Skeletal muscle cell (primary cell): ENCODE results near the gene CYGB.
"Not testable (repeated sequence)": the region's sequence is repeated elsewhere in the genome, so short reads cannot be mapped to it uniquely, and the experiment has no call there.

Source experiments
- DNase-seq: peaks from one replicate; pipeline ENCODE4 v3.0.0-alpha.2; 2010; ENCODE audit warnings: low read depth
- H3K4me3 ChIP-seq: 2 replicates; pipeline ENCODE4 v1.5.1; 2011; ENCODE audit warnings: low read depth, mild to moderate bottlenecking, control low read depth, low read length, moderate library complexity

The CYGB gene

DNA sequence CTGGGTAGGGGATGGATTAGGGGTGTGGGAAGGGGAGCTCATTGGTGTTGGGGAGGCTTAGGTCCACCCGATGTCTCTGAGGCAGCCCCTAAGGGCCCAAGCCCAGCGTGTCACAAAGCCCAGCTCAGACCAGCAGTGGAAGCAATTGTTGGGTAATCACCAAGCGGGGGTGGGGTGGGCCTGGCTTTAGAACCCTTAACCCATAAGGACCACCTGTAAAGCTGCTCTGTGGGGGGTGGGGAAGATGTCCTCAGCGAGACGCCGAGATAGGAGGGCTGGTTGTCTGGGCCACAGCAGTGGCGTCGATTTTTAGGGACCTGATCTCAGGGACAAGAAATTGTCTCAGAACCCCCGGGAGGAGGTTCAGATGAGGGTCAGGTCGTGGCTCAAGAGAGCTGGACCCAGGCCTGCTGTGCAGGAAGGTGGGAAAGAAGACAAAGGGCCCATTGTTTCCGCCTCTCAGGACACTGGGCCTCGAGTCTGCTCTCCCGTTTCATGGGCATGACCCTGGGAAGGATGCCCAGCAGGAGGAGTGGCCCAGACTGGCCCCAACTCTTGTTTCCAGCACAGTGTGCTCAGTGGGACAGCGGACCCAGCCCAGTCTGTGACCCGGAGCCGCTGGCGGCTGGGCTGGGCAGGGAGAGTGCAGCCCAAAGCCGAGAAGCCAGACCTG, 32.2 kb upstream of the CYGB start:
- no peak overlapping the region for H3K4me3 ChIP-seq
- DNase-seq: no peak

DNA sequence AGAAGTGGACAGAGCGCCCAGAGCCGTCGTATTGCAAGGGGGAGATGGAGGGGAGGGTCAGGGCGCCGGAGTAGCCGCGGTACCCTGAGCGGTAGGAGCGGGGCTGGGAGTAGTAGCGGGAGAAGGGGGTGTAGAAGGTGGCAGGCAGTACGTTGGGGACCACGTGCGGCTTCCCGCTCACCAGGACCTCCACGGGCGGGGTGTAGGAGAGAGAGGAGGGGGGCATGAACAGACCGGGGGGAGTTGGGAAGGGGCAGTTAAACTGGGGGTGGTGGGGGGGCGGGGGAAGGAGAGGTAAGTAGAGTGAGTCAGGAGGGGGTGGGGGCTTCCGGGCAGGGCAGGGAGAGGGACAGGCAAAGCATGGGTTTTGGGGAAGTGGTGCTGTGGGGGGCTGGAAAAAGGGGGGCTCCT, 31.3 kb upstream of the CYGB start:
- no peak overlapping the region for H3K4me3 ChIP-seq
- no peak for DNase-seq

DNA sequence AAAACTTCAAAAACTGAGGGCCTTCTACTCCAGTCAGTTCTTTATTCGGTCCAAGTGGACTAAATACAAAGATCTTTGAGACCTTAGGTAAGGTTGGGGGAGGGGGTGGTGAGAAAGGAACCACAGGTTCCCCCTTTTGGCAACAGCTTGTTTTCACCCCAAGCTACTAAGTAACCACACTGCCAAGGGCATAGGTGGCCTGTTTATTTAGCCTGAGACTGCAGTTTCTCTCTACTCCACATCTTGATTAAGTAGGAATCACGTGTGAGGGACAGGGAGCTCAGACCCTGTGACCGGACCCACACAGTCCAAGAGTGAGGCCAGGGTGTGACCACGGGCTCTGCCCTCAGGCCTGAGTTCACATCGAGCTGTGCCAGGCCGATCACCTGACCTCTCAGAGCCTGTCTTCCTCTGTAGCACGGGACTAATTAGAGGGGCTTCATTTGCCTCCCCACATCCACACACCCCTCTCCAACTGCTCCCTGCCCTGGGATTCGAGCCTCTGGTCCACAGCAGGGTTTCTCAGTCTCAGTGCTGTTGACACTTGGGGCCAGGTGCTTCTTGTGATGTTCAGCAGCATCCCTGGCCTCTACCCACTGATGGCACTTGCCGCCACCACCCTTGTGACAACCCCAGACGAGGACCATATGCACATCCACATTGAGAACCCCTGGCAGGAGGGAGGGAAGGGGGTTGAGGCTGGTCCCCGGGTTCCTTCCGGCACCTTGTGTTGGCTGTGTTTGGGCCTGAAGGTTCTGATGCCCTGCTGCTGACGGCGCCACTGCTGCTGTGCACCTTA, 30.3 kb upstream of the CYGB start:
- no peak overlapping the region for H3K4me3 ChIP-seq
- no peak for DNase-seq

DNA sequence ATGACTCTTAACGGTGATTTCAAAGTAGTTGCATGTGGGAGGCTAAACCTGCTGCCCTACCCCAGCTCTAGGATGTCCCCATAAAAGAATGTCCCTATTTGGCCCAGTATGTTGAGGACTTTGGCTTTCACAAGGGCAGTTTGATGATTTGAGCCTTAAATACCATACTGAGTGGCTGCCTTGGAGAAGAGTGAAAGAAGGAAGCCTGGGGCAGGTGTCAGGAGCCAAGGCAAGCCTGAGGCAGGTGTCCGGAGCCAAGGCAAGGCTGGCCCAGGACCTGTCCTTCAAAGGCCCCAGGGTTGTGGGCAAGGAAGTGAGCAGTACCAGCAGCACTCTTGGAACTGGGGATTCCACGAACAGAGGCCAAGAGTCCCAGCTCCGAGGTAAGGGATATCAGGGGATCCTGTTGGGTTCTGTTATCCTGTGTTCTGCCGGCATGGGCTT, 29.5 kb upstream of the CYGB start:
- DNase-seq: no peak
- H3K4me3 ChIP-seq: no peak overlapping the region

DNA sequence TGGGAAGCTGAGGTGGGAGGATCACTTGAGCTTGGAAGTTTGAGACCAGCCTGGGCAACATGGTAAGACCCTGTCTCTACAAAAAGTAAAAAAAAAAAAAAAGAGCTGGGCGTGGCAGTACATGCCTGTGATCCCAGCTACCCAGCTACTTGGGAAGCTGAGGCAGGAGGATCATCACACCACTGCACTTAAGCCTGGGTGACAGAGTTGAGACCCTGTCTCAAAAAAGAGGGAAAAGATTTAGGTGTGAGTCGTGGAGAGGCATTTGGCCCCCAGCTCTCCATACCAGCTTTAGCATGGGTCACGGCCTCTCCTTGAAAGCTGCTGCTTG, 29.1 kb upstream of the CYGB start:
- H3K4me3 ChIP-seq: no peak overlapping the region
- no peak for DNase-seq

DNA sequence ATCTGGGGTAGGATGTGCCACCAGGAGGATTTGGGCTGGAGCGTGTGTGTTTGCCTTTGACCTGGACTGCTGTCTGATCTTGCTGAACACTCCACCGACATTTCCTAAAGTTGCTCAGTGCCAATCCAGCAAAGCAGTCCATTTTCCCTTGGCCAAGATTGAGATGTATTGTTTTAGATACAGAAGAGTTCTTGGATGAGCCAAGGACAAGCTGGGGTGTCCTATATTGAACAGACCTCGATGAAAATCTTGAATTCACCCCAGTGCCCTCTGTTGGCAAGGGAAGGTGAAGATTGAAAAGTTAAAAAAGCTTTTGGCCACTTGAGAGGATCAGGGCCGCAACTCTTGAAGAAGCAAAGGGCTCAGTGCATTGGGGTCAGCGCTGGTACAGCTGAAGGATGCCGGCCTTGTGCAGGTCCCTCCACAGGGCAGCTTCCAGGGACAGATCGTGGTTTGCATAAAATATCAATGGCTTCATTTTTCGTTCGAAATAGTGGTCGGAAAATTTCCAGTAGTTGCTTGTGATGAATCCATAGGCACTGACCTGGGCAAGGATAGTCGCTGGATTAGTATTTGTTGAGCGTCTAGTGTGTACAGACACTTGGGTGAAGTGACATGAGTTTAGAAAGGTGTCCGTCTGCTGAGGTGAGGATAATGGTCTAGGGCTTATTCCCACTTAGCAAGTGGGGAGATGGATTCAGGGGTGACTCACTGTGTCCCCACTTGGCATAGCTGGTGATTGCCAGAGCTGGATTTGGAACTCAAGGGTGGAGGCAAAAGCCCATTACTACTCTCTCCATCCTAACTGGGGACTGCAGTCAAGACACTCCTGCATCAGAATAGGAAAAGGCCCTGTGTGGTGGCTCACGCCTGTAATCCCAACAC, 28.5 kb upstream of the CYGB start:
- no peak for DNase-seq

DNA sequence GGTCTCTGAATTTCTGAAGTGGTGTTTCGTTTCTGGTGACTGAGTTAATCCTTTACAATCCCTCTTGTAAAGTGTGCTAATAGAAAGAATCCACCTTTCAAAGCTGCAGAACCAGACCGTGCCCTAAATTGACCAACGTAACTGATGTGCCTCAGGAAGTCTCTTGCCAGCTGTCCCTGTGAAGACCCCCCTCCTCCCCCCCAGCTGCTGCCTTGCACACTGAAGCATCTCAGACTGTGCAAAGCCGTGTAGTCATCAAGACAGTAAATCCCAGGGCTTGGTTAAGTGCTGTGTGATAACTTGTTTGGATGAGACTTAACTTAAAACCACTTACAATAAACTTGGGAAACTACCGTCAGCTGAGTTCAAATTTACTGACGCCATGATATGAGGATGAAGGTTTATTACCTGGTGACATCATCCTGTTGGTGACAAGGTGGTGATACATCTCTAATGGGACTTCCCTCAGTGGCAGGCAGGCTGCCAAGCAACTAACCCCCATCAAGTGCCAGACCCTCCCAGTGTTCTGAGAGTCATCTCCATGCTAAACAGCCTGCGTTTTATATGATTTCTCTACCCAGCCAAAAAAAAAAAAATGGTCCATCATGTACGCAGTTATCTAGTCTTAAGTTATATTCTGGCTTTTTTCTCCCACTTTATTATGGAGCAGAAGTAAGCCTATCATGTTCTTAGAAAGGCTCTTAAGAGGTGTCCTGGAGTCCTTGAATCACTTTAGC, 27.6 kb upstream of the CYGB start:
- DNase-seq, H3K4me3 ChIP-seq: not testable (repeated sequence)

More for the DNA sequence above, 28.5 kb upstream of the CYGB start:
- no peak overlapping the region for H3K4me3 ChIP-seq

DNA sequence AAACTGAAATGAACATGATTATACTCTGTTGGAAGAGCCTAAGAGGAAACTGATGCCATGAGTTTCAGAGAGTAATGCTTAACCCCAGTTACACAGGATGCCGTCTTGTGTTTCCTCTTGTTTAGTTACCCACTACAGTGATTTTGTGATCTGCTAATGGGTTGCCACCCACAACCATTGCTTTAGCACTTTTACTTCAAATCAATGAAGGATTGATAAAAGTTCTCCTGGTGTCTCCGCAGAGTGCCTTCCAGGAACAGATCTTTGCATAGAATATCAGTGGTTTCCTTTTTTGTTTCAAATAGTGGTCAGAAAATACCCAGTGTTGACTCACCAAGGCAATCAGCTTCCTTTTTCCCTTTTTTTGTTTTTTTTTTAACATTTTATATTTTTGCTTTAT, 25.9 kb upstream of the CYGB start:
- not testable (repeated sequence) for DNase-seq, H3K4me3 ChIP-seq

DNA sequence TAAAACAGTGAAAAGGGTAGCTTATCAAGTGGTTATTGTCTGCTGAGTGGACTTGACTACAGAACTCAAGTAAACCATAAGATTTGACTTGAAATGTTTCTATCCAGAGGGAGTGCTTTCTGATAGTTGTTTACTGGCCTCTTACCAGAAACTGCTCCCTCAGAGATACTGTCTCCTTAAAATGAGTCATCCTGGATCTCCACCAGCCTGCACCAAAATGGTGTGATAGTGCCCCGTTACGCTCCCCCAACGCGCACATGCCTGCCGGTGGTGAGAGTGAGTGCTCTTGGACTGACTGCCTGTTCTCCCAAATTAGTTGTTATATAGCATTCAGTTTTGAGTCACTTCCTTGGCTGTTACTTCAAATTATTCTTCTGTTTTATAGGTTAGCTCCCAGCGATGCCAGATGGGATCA, 25.2 kb upstream of the CYGB start:
- peak; percentile 56 for DNase-seq
- no peak overlapping the region for H3K4me3 ChIP-seq

DNA sequence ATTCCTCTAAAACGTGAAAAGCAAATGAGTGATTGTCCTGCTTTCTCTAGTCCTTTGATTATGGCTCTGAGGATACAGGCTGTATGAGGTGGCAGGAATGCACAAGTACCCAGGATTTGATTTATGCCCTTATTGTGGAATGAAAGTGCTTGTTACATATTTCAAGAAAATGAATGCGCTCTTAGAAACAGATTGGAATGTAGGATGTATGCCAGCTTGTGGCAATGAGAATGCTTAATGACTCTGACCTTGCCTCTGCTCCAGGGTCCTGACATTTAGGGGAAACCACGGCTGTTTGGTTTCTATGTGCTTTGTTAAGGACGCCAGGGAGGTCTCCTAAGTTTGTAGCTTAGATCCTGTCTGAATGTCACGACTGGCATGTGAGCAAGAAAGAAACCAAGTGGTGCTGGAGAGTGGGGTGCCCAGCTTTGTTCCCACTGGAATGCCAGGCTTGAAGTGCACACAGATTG, 24.3 kb upstream of the CYGB start:
- no peak for DNase-seq
- H3K4me3 ChIP-seq: no peak overlapping the region

DNA sequence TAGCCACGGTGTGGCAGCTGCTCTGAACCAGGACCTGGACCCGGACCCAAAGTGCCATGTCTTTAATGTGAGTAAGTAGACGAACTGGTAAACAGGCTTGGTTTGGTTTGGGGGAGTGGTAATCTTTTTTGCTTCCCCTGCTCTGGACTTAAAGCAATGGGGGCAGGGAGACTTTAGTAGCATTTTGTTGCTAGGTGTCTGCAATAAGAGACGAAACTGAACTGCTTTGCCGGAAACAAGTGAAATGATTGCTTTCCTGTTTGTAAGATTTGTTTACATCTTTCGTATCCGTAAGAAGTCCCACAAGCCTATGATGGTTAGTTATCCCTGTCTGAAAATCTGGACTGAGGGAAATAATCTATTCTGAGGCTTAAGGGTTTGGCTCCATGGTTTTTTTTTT, 23.8 kb upstream of the CYGB start:
- H3K4me3 ChIP-seq: no peak overlapping the region
- no peak for DNase-seq

DNA sequence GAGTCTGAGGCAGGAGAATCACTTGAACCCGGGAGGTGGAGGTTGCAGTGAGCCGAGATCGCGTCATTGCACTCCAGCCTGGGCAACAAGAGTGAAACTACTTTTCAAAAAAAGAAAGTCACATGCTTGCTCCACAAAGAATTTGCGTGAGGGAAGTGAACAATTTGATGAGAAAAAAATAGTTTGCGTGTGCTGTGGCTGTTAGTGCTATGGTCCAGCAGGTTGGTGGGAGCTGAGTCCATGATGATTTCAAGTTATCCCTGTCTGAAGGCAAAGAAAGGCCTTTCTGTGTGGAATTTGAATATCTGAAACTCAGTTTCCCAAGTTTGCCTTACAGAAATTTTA, 23.3 kb upstream of the CYGB start:
- no peak overlapping the region for H3K4me3 ChIP-seq

DNA sequence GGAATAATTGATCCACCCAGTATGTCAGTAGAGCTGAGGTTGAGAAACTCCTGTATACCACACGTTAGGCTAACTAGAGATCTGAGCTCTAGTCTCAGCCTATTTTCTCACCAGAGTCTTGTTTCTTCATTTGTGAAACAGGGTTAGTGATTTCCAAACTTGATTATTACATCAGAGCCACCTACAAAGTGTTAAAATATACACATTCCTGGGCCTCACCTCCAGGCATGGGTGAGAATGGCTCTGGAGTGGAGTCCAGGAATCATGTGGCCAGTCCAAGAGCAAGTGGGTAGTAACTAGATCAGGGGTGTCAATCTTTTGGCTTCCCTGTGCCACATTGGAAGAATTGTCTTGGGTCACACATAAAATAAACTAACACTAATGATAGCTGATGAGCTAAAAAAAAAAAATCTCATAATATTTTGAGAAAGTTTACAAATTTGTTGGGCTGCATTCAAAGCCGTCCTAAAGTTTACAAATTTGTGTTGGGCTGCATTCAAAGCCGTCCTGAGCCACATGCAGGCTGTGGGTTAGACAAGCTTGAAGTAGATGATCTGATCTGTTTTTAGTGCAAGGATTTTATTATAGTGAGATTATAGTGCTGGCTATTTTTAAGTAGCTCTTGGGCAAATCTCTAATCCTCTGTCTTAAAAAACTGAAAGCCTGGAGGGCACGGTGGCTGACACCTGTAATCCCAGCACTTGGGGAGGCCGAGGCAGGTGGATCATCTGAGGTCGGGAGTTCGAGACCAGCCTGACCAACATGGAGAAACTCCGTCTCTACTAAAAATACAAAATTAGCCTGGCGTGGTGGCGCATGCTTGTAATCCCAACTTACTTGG, 22.7 kb upstream of the CYGB start:
- DNase-seq: no peak
- peak overlapping the region; percentile 9 for H3K4me3 ChIP-seq

More for the DNA sequence above, 23.3 kb upstream of the CYGB start:
- DNase-seq: no peak

DNA sequence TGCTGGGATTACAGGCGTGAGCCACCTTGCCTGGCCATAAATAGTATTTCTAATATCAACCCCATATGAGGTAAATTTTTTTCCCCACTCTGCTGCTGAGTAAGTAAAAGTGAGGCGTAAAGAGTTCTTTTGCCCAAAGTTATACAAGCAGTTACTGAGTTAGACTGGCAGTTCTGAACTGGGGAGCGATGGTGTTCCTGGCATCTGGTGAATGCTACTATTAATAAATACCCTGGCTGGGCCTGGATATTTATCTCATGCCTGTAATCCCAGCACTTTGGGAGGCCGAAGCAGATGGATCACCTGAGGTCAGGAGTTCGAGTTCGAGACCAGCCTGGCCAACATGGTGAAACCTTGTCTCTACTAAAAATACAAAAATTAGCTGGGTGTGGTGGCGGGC, 22.0 kb upstream of the CYGB start:
- H3K4me3 ChIP-seq: peak overlapping the region; percentile 78
- DNase-seq: not testable (repeated sequence)

DNA sequence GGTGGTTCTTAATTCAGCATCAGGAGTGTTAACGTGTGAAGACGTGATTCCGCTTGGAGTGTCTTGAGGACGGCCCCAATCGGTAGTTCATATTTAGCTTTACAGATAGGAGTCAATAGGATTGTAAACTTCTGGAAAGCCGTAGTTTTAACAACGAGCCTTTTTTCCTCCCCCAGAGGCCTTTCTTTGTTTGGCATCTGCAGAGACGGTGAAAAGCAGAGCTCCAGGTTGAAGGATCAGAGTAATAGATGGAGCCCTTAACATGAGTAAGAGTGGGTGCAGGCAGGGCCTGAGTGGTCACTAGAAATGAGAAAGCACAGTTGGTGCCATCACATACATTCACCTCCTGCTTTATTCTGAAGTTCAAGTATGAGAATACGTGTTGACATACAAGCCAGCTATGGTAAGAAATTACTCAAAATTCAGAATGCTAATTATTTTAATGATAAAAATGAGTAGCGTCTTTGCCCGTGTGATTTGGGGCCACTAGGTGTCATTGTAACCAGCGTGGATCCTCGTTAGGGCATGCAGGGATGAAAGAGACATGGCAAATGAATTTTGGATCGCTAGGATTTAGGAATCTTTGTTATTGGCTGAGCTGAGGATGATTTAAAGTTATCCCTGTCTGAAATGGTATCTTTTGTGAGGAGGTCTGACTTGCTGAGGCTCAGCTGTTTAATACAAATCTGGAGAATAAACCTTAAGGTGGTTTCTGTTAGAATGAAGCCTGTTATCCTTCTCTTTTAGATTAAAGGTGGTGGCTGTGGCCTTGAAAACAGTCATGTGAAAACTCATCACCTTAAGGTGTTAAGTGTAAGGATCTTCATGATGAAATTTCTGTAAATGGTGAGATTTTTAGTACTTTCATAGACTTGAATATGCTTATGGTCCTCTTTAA, 20.9 kb upstream of the CYGB start:
- peak overlapping the region; percentile 78 for H3K4me3 ChIP-seq
- DNase-seq: no peak

DNA sequence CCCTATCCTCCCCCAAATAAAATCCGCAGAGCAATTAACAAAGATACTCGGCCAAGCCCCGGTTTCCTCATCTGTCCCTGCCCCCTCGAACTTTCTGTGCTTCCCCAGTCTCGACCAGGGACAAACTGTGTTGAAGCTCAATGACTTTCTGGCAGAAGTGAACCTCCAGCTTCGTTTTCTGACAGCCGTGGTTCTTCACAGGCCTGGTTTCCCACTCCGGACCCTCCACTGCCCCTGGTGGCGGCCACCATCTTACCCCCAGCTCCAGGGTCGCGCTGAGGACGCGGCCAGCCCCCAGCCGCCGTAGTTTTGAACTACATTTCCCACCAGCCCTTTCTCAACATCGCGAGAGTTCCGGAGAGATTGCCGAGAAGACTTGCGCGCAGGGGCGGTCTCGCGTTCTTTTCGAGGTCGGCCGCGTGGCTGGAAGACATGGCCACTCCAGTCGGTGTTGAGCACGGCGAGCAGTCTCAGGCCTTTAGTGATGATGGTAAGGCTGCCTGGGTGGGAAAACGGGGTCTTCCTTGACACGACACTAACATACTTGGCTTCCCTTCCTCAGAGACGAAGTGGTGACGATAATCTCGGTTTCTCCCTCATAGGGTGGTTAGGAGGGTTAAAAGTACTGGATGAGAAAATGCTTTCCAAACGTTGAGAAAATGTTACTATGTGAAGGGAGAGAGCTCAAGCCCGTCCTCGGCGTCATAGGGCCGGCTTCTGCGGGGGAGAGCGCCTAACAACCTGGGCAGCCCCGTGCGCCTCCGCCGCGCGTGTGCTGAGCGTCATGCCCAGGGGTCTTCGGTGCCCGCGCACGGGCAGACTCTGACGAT, 20.1 kb upstream of the CYGB start:
- H3K4me3 ChIP-seq: peak overlapping the region; percentile 78
- peak; percentile 85 for DNase-seq
